ENCODE results near the gene CST8. TPM values are rescaled to one million over a fixed set of nuclear protein-coding genes. Genes with fewer than 3 reads are reported as not detected.
A peak's percentile ranks its signal among the peaks of the same experiment; 100 is the strongest.

CST8 gene
- total RNA-seq (ENCODE audit: unreplicated experiment): not detected
- long read RNA-seq: 0 reads

- H3K36me3 Mint-ChIP-seq (ENCODE audit: unreplicated experiment): no peaks in the 10 kb centered on the region
- no peak within 1 kb of the TSS for H3K4me3 Mint-ChIP-seq (ENCODE audit: unreplicated experiment)
- no peak within 1 kb of the TSS for H3K27ac Mint-ChIP-seq (ENCODE audit: unreplicated experiment)
- H3K27me3 Mint-ChIP-seq (ENCODE audit: unreplicated experiment): peaks cover 1% of the 10 kb centered on the region
- TF ChIP-seq, protein P1, sequence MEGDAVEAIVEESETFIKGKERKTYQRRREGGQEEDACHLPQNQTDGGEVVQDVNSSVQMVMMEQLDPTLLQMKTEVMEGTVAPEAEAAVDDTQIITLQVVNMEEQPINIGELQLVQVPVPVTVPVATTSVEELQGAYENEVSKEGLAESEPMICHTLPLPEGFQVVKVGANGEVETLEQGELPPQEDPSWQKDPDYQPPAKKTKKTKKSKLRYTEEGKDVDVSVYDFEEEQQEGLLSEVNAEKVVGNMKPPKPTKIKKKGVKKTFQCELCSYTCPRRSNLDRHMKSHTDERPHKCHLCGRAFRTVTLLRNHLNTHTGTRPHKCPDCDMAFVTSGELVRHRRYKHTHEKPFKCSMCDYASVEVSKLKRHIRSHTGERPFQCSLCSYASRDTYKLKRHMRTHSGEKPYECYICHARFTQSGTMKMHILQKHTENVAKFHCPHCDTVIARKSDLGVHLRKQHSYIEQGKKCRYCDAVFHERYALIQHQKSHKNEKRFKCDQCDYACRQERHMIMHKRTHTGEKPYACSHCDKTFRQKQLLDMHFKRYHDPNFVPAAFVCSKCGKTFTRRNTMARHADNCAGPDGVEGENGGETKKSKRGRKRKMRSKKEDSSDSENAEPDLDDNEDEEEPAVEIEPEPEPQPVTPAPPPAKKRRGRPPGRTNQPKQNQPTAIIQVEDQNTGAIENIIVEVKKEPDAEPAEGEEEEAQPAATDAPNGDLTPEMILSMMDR (IDR thresholded peaks at IDR 0.05; ENCODE audit: partially characterized antibody, unreplicated experiment): no peak
- H3K4me1 Mint-ChIP-seq (ENCODE audit: low read depth, unreplicated experiment): no peaks in the 10 kb centered on the region
- DNase-seq: no peak
- H3K9me3 Mint-ChIP-seq (ENCODE audit: unreplicated experiment): no peaks in the 10 kb centered on the region
Observed at GRCh38 chr20:23490817-23491216, at the start of gene CST8. Gene CST8, plus strand, starts transcription at chr20:23491117. Its CDS starts 551 bp downstream, at chr20:23491668.

DNA sequence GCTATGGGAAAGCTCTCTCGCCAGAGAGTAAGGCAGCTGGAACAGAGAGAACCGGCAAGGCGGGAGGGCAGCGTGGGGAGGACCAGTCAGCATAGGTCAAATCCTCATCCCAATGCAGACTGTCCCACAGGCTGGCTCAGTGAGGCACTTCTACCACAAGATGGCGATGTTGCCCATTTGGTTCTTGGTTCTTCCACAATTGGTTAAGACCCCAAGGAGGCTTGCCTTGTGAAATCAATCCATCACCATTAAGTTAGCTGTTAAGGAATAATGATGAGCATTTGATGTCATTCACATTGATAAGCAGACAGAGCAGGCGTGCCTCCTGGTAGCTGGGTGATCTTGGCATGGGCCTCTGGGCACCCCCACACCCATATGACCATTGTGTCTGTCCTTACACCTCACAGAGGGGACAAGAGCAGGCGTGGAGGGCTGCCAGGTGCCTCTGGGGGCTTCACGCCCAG, 49.0 kb upstream of the CST8 start:
- no peaks in the 10 kb centered on the region for H3K36me3 Mint-ChIP-seq (ENCODE audit: unreplicated experiment)
- no peak overlapping the region for H3K27ac Mint-ChIP-seq (ENCODE audit: unreplicated experiment)
- no peaks in the 10 kb centered on the region for H3K4me1 Mint-ChIP-seq (ENCODE audit: low read depth, unreplicated experiment)
- H3K4me3 Mint-ChIP-seq (ENCODE audit: unreplicated experiment): no peak overlapping the region
- DNase-seq: peak; percentile 86
- TF ChIP-seq, protein P1 (IDR thresholded peaks at IDR 0.05; ENCODE audit: partially characterized antibody, unreplicated experiment): peak; percentile 82
- peaks cover 4% of the 10 kb centered on the region for H3K27me3 Mint-ChIP-seq (ENCODE audit: unreplicated experiment)
- peaks cover 7% of the 10 kb centered on the region for H3K9me3 Mint-ChIP-seq (ENCODE audit: unreplicated experiment)

GRCh38 chr20:23442436-23442835, 48.5 kb upstream of the CST8 start:
- no peak overlapping the region for H3K27ac Mint-ChIP-seq (ENCODE audit: unreplicated experiment)
- H3K36me3 Mint-ChIP-seq (ENCODE audit: unreplicated experiment): no peaks in the 10 kb centered on the region
- H3K27me3 Mint-ChIP-seq (ENCODE audit: unreplicated experiment): peaks cover 4% of the 10 kb centered on the region
- no peak for DNase-seq
- H3K4me1 Mint-ChIP-seq (ENCODE audit: low read depth, unreplicated experiment): no peaks in the 10 kb centered on the region
- no peak overlapping the region for H3K4me3 Mint-ChIP-seq (ENCODE audit: unreplicated experiment)
- peaks cover 6% of the 10 kb centered on the region for H3K9me3 Mint-ChIP-seq (ENCODE audit: unreplicated experiment)
- TF ChIP-seq, protein P1 (IDR thresholded peaks at IDR 0.05; ENCODE audit: partially characterized antibody, unreplicated experiment): no peak

GRCh38 chr20:23444859-23445258, 46.1 kb upstream of the CST8 start:
- TF ChIP-seq, protein P1 (IDR thresholded peaks at IDR 0.05; ENCODE audit: partially characterized antibody, unreplicated experiment): no peak
- no peaks in the 10 kb centered on the region for H3K36me3 Mint-ChIP-seq (ENCODE audit: unreplicated experiment)
- peaks cover 4% of the 10 kb centered on the region for H3K9me3 Mint-ChIP-seq (ENCODE audit: unreplicated experiment)
- DNase-seq: no peak
- peaks cover 6% of the 10 kb centered on the region for H3K27me3 Mint-ChIP-seq (ENCODE audit: unreplicated experiment)
- H3K27ac Mint-ChIP-seq (ENCODE audit: unreplicated experiment): no peak overlapping the region
- H3K4me1 Mint-ChIP-seq (ENCODE audit: low read depth, unreplicated experiment): no peaks in the 10 kb centered on the region
- H3K4me3 Mint-ChIP-seq (ENCODE audit: unreplicated experiment): no peak overlapping the region

GRCh38 chr20:23445596-23446217, 45.2 kb upstream of the CST8 start:
- Mint-ChIP-seq H3K4me1 (ENCODE audit: low read depth, unreplicated experiment) (no peaks in the 10 kb centered on the region), H3K36me3 (ENCODE audit: unreplicated experiment) (no peaks in the 10 kb centered on the region), H3K4me3 (ENCODE audit: unreplicated experiment) (no peak overlapping the region), H3K27me3 (ENCODE audit: unreplicated experiment) (peaks cover 6% of the 10 kb centered on the region), H3K27ac (ENCODE audit: unreplicated experiment) (no peak overlapping the region), H3K9me3 (ENCODE audit: unreplicated experiment) (peaks cover 3% of the 10 kb centered on the region)
- no peak for DNase-seq
- TF ChIP-seq, protein P1 (IDR thresholded peaks at IDR 0.05; ENCODE audit: partially characterized antibody, unreplicated experiment): no peak
